NT2/D1 (cell line): ENCODE results near the gene AIMP1.

Experiments
- DNase-seq: peaks from one replicate; pipeline ENCODE4 v3.0.0-alpha.2; 2011; ENCODE audit warnings: low read depth, low spot score
- H3K27me3 ChIP-seq: 2 replicates; pipeline ENCODE4 v1.6.0; 2011; ENCODE audit warnings: mild to moderate bottlenecking; ENCODE audit not compliant: insufficient read length, insufficient read depth
- H3K36me3 ChIP-seq: 2 replicates; pipeline ENCODE4 v1.6.1; 2011; ENCODE audit warnings: mild to moderate bottlenecking, low read length, mixed read lengths; ENCODE audit not compliant: insufficient read depth, insufficient read length
- H3K4me1 ChIP-seq: 2 replicates; pipeline ENCODE4 v1.5.1; 2011; ENCODE audit not compliant: insufficient read depth, insufficient read length
- H3K4me3 ChIP-seq: 2 replicates; pipeline ENCODE4 v1.5.1; 2011; ENCODE audit warnings: low read depth; ENCODE audit not compliant: insufficient read length
- H3K9ac ChIP-seq: 2 replicates; pipeline ENCODE4 v1.6.0; 2011; ENCODE audit warnings: low read depth; ENCODE audit not compliant: insufficient read length
- H3K9me3 ChIP-seq: 2 replicates; pipeline ENCODE4 v1.5.1; 2011; ENCODE audit warnings: mild to moderate bottlenecking, low read length; ENCODE audit not compliant: insufficient read depth
- SUZ12 ChIP-seq: IDR thresholded peaks from 2 replicates; pipeline ENCODE4 v1.6.1; 2011; ENCODE audit not compliant: insufficient read length, insufficient read depth; ENCODE audit errors: extremely low read depth
- YY1 ChIP-seq: IDR thresholded peaks from 2 replicates; pipeline ENCODE4 v1.6.1; 2011; ENCODE audit not compliant: insufficient read length, insufficient read depth
- ZNF274 ChIP-seq: IDR thresholded peaks from 2 replicates; pipeline ENCODE4 v1.6.1; 2011; ENCODE audit warnings: mild to moderate bottlenecking, low read depth, low read length

Gene AIMP1

GRCh38 chr4:106338671-106339070 is 22.3 kb downstream of the AIMP1 start:
- Histone ChIP-seq H3K27me3 (no peaks in the 10 kb centered on the region), H3K36me3 (peaks cover 42% of the 10 kb centered on the region), H3K4me3 (no peak overlapping the region), H3K9me3 (peaks cover 12% of the 10 kb centered on the region; the same call in 1 of the 2 replicates), H3K9ac (no peak overlapping the region), H3K4me1 (no peaks in the 10 kb centered on the region)
- TF ChIP-seq ZNF274 (no peak), YY1 (no peak), SUZ12 (no peak)
- DNase-seq: no peak

GRCh38 chr4:106339431-106339830 is 23.1 kb downstream of the AIMP1 start:
- TF ChIP-seq YY1: no peak
- no peak for TF ChIP-seq ZNF274
- no peak for TF ChIP-seq SUZ12
- H3K4me1 ChIP-seq: no peaks in the 10 kb centered on the region
- H3K4me3 ChIP-seq: no peak overlapping the region
- no peak for DNase-seq
- H3K9ac ChIP-seq: no peak overlapping the region
- H3K36me3 ChIP-seq: peaks cover 36% of the 10 kb centered on the region
- no peaks in the 10 kb centered on the region for H3K27me3 ChIP-seq
- peaks cover 12% of the 10 kb centered on the region; the same call in 1 of the 2 replicates for H3K9me3 ChIP-seq

GRCh38 chr4:106340774-106341173 is 24.4 kb downstream of the AIMP1 start:
- H3K9me3 ChIP-seq: peaks cover 12% of the 10 kb centered on the region; the same call in 1 of the 2 replicates
- peaks cover 34% of the 10 kb centered on the region for H3K36me3 ChIP-seq
- H3K9ac ChIP-seq: no peak overlapping the region
- H3K4me1 ChIP-seq: no peaks in the 10 kb centered on the region
- TF ChIP-seq YY1: no peak
- no peak for TF ChIP-seq SUZ12
- no peak for TF ChIP-seq ZNF274
- DNase-seq: no peak
- no peak overlapping the region for H3K4me3 ChIP-seq
- H3K27me3 ChIP-seq: no peaks in the 10 kb centered on the region

- H3K4me3 ChIP-seq: no peak overlapping the region
- no peaks in the 10 kb centered on the region for H3K27me3 ChIP-seq
- H3K4me1 ChIP-seq: no peaks in the 10 kb centered on the region
- H3K36me3 ChIP-seq: peaks cover 24% of the 10 kb centered on the region
- no peak for TF ChIP-seq ZNF274
- no peak for TF ChIP-seq SUZ12
- TF ChIP-seq YY1: no peak
- no peak overlapping the region for H3K9ac ChIP-seq
- DNase-seq: no peak
- H3K9me3 ChIP-seq: no peaks in the 10 kb centered on the region
Measured at GRCh38 chr4:106343865-106344646, 27.7 kb downstream of the AIMP1 start.

- DNase-seq: no peak
- Histone ChIP-seq H3K4me1 (no peaks in the 10 kb centered on the region), H3K9me3 (no peaks in the 10 kb centered on the region), H3K27me3 (no peaks in the 10 kb centered on the region), H3K36me3 (peaks cover 24% of the 10 kb centered on the region), H3K4me3 (no peak overlapping the region), H3K9ac (no peak overlapping the region)
- TF ChIP-seq ZNF274: no peak
- TF ChIP-seq YY1: no peak
- TF ChIP-seq SUZ12: no peak
Measured at GRCh38 chr4:106344647-106344970, 28.3 kb downstream of the AIMP1 start.

- Histone ChIP-seq H3K9me3 (no peaks in the 10 kb centered on the region), H3K36me3 (peaks cover 26% of the 10 kb centered on the region), H3K27me3 (no peaks in the 10 kb centered on the region), H3K4me1 (no peaks in the 10 kb centered on the region), H3K4me3 (no peak overlapping the region), H3K9ac (no peak overlapping the region)
- no peak for DNase-seq
- no peak for TF ChIP-seq ZNF274
- no peak for TF ChIP-seq YY1
- no peak for TF ChIP-seq SUZ12
Measured at GRCh38 chr4:106347167-106347566, 30.8 kb downstream of the AIMP1 start.

GRCh38 chr4:106351016-106351415 is 34.7 kb downstream of the AIMP1 start:
- Histone ChIP-seq H3K9me3 (no peaks in the 10 kb centered on the region), H3K9ac (no peak overlapping the region), H3K27me3 (no peaks in the 10 kb centered on the region), H3K4me3 (no peak overlapping the region), H3K4me1 (no peaks in the 10 kb centered on the region), H3K36me3 (peaks cover 21% of the 10 kb centered on the region)
- no peak for DNase-seq
- TF ChIP-seq ZNF274 (no peak), YY1 (no peak), SUZ12 (no peak)
